Measurements from ENCODE around the gene FITM1.

DNA sequence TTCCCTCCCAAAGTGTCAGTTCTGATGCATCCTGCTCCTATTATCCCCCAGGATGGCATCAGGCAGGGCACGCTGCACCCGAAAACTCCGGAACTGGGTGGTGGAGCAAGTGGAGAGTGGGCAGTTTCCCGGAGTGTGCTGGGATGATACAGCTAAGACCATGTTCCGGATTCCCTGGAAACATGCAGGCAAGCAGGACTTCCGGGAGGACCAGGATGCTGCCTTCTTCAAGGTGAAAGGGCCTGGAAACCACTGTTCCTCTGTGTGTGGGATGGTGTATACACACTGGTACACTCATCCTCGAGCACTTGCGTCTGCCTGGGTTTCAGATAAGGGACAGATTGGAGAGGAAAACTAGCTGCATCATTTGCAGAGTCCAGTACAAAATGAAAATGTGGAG, 31.6 kb downstream of the FITM1 start:
- TF ChIP-seq, protein P1, sequence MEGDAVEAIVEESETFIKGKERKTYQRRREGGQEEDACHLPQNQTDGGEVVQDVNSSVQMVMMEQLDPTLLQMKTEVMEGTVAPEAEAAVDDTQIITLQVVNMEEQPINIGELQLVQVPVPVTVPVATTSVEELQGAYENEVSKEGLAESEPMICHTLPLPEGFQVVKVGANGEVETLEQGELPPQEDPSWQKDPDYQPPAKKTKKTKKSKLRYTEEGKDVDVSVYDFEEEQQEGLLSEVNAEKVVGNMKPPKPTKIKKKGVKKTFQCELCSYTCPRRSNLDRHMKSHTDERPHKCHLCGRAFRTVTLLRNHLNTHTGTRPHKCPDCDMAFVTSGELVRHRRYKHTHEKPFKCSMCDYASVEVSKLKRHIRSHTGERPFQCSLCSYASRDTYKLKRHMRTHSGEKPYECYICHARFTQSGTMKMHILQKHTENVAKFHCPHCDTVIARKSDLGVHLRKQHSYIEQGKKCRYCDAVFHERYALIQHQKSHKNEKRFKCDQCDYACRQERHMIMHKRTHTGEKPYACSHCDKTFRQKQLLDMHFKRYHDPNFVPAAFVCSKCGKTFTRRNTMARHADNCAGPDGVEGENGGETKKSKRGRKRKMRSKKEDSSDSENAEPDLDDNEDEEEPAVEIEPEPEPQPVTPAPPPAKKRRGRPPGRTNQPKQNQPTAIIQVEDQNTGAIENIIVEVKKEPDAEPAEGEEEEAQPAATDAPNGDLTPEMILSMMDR (IDR thresholded peaks at IDR 0.05) = no peak
- TF ChIP-seq RFX5 (IDR thresholded peaks at IDR 0.05; ENCODE audit: low read length) (no peak), RAD21 (IDR thresholded peaks at IDR 0.05; ENCODE audit: low read length) (no peak), POLR2AphosphoS5 (IDR thresholded peaks at IDR 0.05; ENCODE audit: low read depth, low read length) (no peak), SIN3A (IDR thresholded peaks at IDR 0.05; ENCODE audit: borderline replicate concordance, low read depth, low read length) (no peak), GATA2 (CRISPR knock-in tag; IDR thresholded peaks at IDR 0.05) (no peak), SMC3 (IDR thresholded peaks at IDR 0.05; ENCODE audit: low read depth, low read length) (no peak), EZH2phosphoT487 (IDR thresholded peaks at IDR 0.05; ENCODE audit: borderline replicate concordance, low read depth) (no peak)
- TF ChIP-seq, protein P2, sequence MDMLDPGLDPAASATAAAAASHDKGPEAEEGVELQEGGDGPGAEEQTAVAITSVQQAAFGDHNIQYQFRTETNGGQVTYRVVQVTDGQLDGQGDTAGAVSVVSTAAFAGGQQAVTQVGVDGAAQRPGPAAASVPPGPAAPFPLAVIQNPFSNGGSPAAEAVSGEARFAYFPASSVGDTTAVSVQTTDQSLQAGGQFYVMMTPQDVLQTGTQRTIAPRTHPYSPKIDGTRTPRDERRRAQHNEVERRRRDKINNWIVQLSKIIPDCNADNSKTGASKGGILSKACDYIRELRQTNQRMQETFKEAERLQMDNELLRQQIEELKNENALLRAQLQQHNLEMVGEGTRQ (IDR thresholded peaks at IDR 0.05; ENCODE audit: borderline replicate concordance, low read depth, low read length) = no peak
- TF ChIP-seq, protein P3, sequence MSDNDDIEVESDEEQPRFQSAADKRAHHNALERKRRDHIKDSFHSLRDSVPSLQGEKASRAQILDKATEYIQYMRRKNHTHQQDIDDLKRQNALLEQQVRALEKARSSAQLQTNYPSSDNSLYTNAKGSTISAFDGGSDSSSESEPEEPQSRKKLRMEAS (IDR thresholded peaks at IDR 0.05; ENCODE audit: low read depth) = no peak

All from SK-N-SH (cell line).